HCT116 (cell line): ENCODE measurements around the gene IL17RA. TPM values are rescaled to one million over a fixed set of nuclear protein-coding genes. Genes with fewer than 3 reads are reported as not detected.

Source experiments
- ATAC-seq: fragments of 200-7000 bp; cut with Tn5 transposase; 2 replicates; pipeline ENCODE4 v1.9.1; 2020; ENCODE audit warnings: mild to moderate bottlenecking, moderate library complexity
- BruUV-seq: library from RNA; stranded (reverse); fragments of 400-500 nt; replicated peaks from 2 replicates; lab custom pipeline; 2021; lab: Mats Ljungman, UMichigan
- CTCF ChIA-PET: fragments of 300-600 bp; sonication (Branson Sonifier 250); formaldehyde crosslinking; loops from one replicate; lab custom pipeline; 2021; ENCODE audit warnings: antibody characterized with exemption; lab: Charles Lee
- POLR2A ChIA-PET: fragments of 300-600, 350-600 bp; sonication (Branson Sonifier 250); formaldehyde crosslinking; loops from one replicate; lab custom pipeline; 2021; ENCODE audit warnings: antibody characterized with exemption; lab: Charles Lee
- RAD21 ChIA-PET, 2 experiments: fragments of 300-600 bp; sonication (Branson Sonifier 250); formaldehyde crosslinking; loops; one replicate each; lab custom pipeline; 2023; ENCODE audit warnings: low total read pairs in 2 of 2; ENCODE audit not compliant: uncharacterized antibody in 2 of 2, unreplicated experiment in 2 of 2, low non-redundant PET in 1 of 2; lab: Charles Lee
- DNase-seq: peaks from one replicate; pipeline ENCODE4 v3.0.0-alpha.2; 2010; ENCODE audit warnings: low read depth, low spot score
- H2AFZ ChIP-seq: fragments of 200-600 bp; shearing (Covaris generic), sonication (generic); 2 replicates; pipeline ENCODE4 v1.6.1; 2017; ENCODE audit warnings: low read depth, mixed run types, mixed read lengths, antibody characterized with exemption, low read length; ENCODE audit not compliant: poor library complexity, severe bottlenecking
- H3K27ac ChIP-seq: 2 replicates; pipeline ENCODE4 v1.5.1; 2012; ENCODE audit warnings: low read depth, low read length
- H3K27me3 ChIP-seq: fragments of 200-600 bp; sonication (generic); 2 replicates; pipeline ENCODE4 v1.6.1; 2016; ENCODE audit warnings: mixed run types, low read length, mixed read lengths; ENCODE audit not compliant: insufficient read depth
- H3K36me3 ChIP-seq, 2 experiments: fragments of 200-500 bp in 1 of 2; fragments of 200-600 bp in 1 of 2; sonication (Bioruptor generic) in 1 of 2; sonication (generic) in 1 of 2; 2 replicates each; pipeline versions ENCODE4 v1.5.1 to v1.6.1; 2014 to 2016; ENCODE audit warnings: low read length in 2 of 2, inconsistent platforms in 1 of 2, mixed read lengths in 1 of 2, mixed run types in 1 of 2; ENCODE audit not compliant: insufficient read depth in 2 of 2, control insufficient read depth in 1 of 2
- H3K4me1 ChIP-seq, 2 experiments: fragments of 200-600 bp in 1 of 2; sonication (generic) in 1 of 2; 2 replicates each; pipeline versions ENCODE4 v1.5.1 to v1.6.1; 2012 to 2017; ENCODE audit warnings: low read length in 2 of 2, inconsistent platforms in 1 of 2, mild to moderate bottlenecking in 1 of 2, mixed read lengths in 1 of 2, mixed run types in 1 of 2, moderate library complexity in 1 of 2; ENCODE audit not compliant: insufficient read depth in 2 of 2, control insufficient read depth in 1 of 2
- H3K4me2 ChIP-seq: fragments of 200-600 bp; sonication (generic); 2 replicates; pipeline ENCODE4 v1.6.1; 2017; ENCODE audit warnings: mixed run types, low read length, mixed read lengths
- H3K4me3 ChIP-seq, 2 experiments: fragments of 200-600 bp in 1 of 2; sonication (generic) in 1 of 2; replicated peaks in 1 of 2; 2 replicates each; pipeline ENCODE4 v1.5.1; 2011 to 2016; ENCODE audit warnings: low read length in 2 of 2, control low read depth in 1 of 2, low read depth in 1 of 2, mild to moderate bottlenecking in 1 of 2, mixed read lengths in 1 of 2, mixed run types in 1 of 2
- H3K79me2 ChIP-seq: fragments of 200-600 bp; sonication (generic); 2 replicates; pipeline ENCODE4 v1.6.1; 2017; ENCODE audit warnings: mild to moderate bottlenecking, mixed run types, low read length, moderate library complexity, mixed read lengths; ENCODE audit not compliant: insufficient read depth
- H3K9ac ChIP-seq: fragments of 200-600 bp; sonication (generic); 2 replicates; pipeline ENCODE4 v1.6.1; 2016; ENCODE audit warnings: low read length, mixed read lengths
- H3K9me2 ChIP-seq: fragments of 200-600 bp; sonication (generic), shearing (Covaris generic); 2 replicates; pipeline ENCODE4 v1.6.1; 2017; ENCODE audit warnings: mixed run types, mild to moderate bottlenecking, moderate library complexity; ENCODE audit not compliant: insufficient read depth
- H3K9me3 ChIP-seq, 2 experiments: fragments of 200-500 bp in 1 of 2; fragments of 200-600 bp in 1 of 2; sonication (Bioruptor generic) in 1 of 2; sonication (generic) in 1 of 2; 2 replicates each; pipeline ENCODE4 v1.6.1; 2014 to 2017; ENCODE audit warnings: low read length in 2 of 2, mixed read lengths in 2 of 2, inconsistent platforms in 1 of 2, low read depth in 1 of 2, mild to moderate bottlenecking in 1 of 2, mixed run types in 1 of 2, moderate library complexity in 1 of 2; ENCODE audit not compliant: control insufficient read depth in 1 of 2, insufficient read depth in 1 of 2
- H4K20me1 ChIP-seq: fragments of 200-600 bp; sonication (generic), shearing (Covaris generic); 2 replicates; pipeline ENCODE4 v1.6.1; 2017; ENCODE audit warnings: mixed run types, mild to moderate bottlenecking, moderate library complexity; ENCODE audit not compliant: insufficient read depth
- CTCF ChIP-seq, 3 experiments: fragments of 200-600 bp in 1 of 3; sonication (generic) in 1 of 3; IDR thresholded peaks in 2 of 3; conservative IDR thresholded peaks in 1 of 3; 2 replicates each; pipeline ENCODE4 v1.5.1; 2012 to 2017; ENCODE audit warnings: low read depth in 2 of 3, low read length in 2 of 3, antibody characterized with exemption in 1 of 3, borderline replicate concordance in 1 of 3, control low read depth in 1 of 3, mild to moderate bottlenecking in 1 of 3, mixed read lengths in 1 of 3, mixed run types in 1 of 3, moderate library complexity in 1 of 3; ENCODE audit not compliant: insufficient read depth in 1 of 3
- RAD21 ChIP-seq: IDR thresholded peaks from 2 replicates; pipeline ENCODE4 v1.6.1; 2012; ENCODE audit warnings: low read depth, mild to moderate bottlenecking
- REST ChIP-seq: IDR thresholded peaks from 2 replicates; pipeline ENCODE4 v1.6.1; 2012; ENCODE audit warnings: low read depth
- SRF ChIP-seq: IDR thresholded peaks from 2 replicates; pipeline ENCODE4 v1.6.1; 2012; ENCODE audit warnings: low read depth
- TCF7L2 ChIP-seq: IDR thresholded peaks from 2 replicates; pipeline ENCODE4 v1.7.0; 2011; ENCODE audit warnings: borderline replicate concordance, inconsistent platforms; ENCODE audit not compliant: insufficient read depth, insufficient read length; ENCODE audit errors: extremely low read depth
- ZNF274 ChIP-seq: fragments of 200-500 bp; sonication (Bioruptor generic); IDR thresholded peaks from 2 replicates; pipeline ENCODE4 v1.6.1; 2014; ENCODE audit warnings: mild to moderate bottlenecking, low read depth, low read length, inconsistent platforms
- intact Hi-C: fragments of 100-400 bp; cut with micrococcal nuclease; formaldehyde crosslinking; loops from 2 replicates; pipeline ENCODE4 v1.10.0; 2022
- total RNA-seq: library from RNA; stranded (reverse); gene quantifications from one replicate; pipeline ENCODE4 v1.2.1, GENCODE V29; 2021; ENCODE audit not compliant: unreplicated experiment

IL17RA gene
- total RNA-seq, 1 experiment from 2014 or later: 17.3 TPM

DNA sequence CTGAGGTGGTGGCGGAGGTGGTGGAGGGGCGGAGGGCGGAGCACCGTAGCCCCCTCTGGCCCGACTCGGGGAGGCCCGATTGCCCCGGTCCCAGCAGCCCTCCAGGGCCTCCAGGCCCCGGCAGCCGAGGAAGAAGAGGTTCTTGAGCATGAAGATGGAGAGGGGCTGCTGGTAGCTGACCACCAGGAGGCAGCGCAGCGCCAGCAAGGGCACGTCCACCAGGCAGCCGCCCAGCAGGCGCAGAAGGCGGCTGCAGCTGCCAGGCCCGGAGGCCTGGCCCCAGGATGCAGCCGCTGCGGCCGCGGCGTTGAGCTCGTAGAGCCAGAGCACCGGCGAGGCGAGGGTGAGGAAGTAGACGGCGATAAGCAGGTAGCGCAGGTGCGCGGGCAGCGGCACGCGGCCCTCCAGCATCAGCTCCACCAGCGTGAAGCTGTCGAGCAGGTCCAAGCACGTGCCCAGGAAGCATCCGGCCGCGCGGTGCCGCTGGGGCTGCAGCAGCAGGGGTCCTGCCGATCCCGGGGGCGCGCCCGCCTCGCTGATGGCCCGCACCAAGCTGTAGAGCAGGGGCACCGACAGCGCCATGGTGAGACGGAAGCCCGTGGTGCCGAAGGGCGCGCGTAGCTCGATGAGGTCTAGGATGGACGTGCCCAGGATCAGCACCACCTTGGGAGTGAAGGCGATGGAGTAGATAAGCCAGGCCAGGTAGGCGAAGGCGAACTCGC lies 34.8 kb downstream of the IL17RA start:
- RAD21 ChIA-PET: no interaction called here
- no peak overlapping the region for H3K9ac ChIP-seq
- no peaks in the 10 kb centered on the region for H3K4me1 ChIP-seq
- H3K4me3 ChIP-seq: no peak overlapping the region
- H3K27ac ChIP-seq: no peak overlapping the region
- TF ChIP-seq RAD21 (peak; percentile 45; the same call in 1 of the 2 replicates), TCF7L2 (no peak), ZNF274 (no peak), CTCF (IDR thresholded peaks at IDR 0.05 in 2 of 3, conservative IDR thresholded peaks at IDR 0.05 in 1 of 3; ENCODE audit: borderline replicate concordance in 1 of 3, insufficient read depth in 1 of 3, low read depth in 2 of 3, low read length in 2 of 3) (peak in 2 of 3 experiments; percentile 30 to 41; a peak in 4 of 6 replicates)
- ATAC-seq (peak; percentile 54), DNase-seq (no peak)
- H3K9me3 ChIP-seq: no peaks in the 10 kb centered on the region
- no peaks in the 10 kb centered on the region for H3K36me3 ChIP-seq
- no TSS peak for BruUV-seq
- H4K20me1 ChIP-seq: no peaks in the 10 kb centered on the region
- POLR2A ChIA-PET: no interaction called here
- intact Hi-C loops: no loop called here
- H3K79me2 ChIP-seq: no peaks in the 10 kb centered on the region
- no peaks in the 10 kb centered on the region for H3K9me2 ChIP-seq
- CTCF ChIA-PET: interaction anchor here (1.4 kb wide), 1 partner anchor 382 kb away, joined by 9 read pairs; no protein-coding TSS in a partner anchor
- no peak overlapping the region for H3K4me2 ChIP-seq
- H2AFZ ChIP-seq: no peak overlapping the region
- H3K27me3 ChIP-seq: no peaks in the 10 kb centered on the region

GRCh38 chr22:17120281-17120680 lies 35.5 kb downstream of the IL17RA start:
- Histone ChIP-seq H3K79me2 (no peaks in the 10 kb centered on the region), H3K36me3 (no peaks in the 10 kb centered on the region), H3K9me2 (no peaks in the 10 kb centered on the region), H2AFZ (no peak overlapping the region), H3K9me3 (no peaks in the 10 kb centered on the region), H4K20me1 (no peaks in the 10 kb centered on the region), H3K4me1 (no peaks in the 10 kb centered on the region), H3K9ac (no peak overlapping the region), H3K27me3 (no peaks in the 10 kb centered on the region), H3K4me2 (no peak overlapping the region), H3K27ac (no peak overlapping the region), H3K4me3 (no peak overlapping the region)
- ChIA-PET RAD21 (no interaction called here), CTCF (interaction anchor here (1.4 kb wide), 1 partner anchor 382 kb away, joined by 9 read pairs; no protein-coding TSS in a partner anchor), POLR2A (no interaction called here)
- ATAC-seq: no peak; the same call in 1 of the 2 replicates
- no peak for DNase-seq
- intact Hi-C loops: no loop called here
- TF ChIP-seq SRF (no peak), REST (peak; percentile 60)
- no TSS peak for BruUV-seq
